Endodermal cell (in vitro differentiated cells): ENCODE data around the gene BFSP2. TPM values are rescaled to one million over a fixed set of nuclear protein-coding genes. Genes with fewer than 3 reads are reported as not detected.
A peak's percentile ranks its signal among the peaks of the same experiment; 100 is the strongest.

ENCODE experiments used
- DNase-seq: peaks from one replicate; pipeline ENCODE4 v3.0.0-alpha.2; 2017
- H3K27ac ChIP-seq: 2 replicates; pipeline ENCODE4 v1.5.1; 2013; ENCODE audit warnings: mild to moderate bottlenecking, low read depth, low read length, moderate library complexity
- H3K27me3 ChIP-seq: 2 replicates; pipeline ENCODE4 v1.6.1; 2013; ENCODE audit warnings: mild to moderate bottlenecking, low read length, moderate library complexity; ENCODE audit not compliant: insufficient read depth, control insufficient read depth, poor library complexity, severe bottlenecking
- H3K36me3 ChIP-seq: 2 replicates; pipeline ENCODE4 v1.7.0; 2013; ENCODE audit warnings: mild to moderate bottlenecking, low read length, moderate library complexity; ENCODE audit not compliant: control insufficient read depth, insufficient read depth
- H3K4me1 ChIP-seq: one replicate; pipeline ENCODE4 v1.7.0; 2013; ENCODE audit warnings: low read length; ENCODE audit not compliant: control insufficient read depth, insufficient read depth
- H3K4me3 ChIP-seq: 2 replicates; pipeline ENCODE4 v1.5.1; 2013; ENCODE audit warnings: mild to moderate bottlenecking, low read length, moderate library complexity
- H3K9ac ChIP-seq: 2 replicates; pipeline ENCODE4 v1.6.1; 2013; ENCODE audit warnings: mild to moderate bottlenecking, low read length, moderate library complexity; ENCODE audit not compliant: poor library complexity, severe bottlenecking; ENCODE audit errors: extremely low read depth
- H3K9me3 ChIP-seq: 2 replicates; pipeline ENCODE4 v1.6.1; 2013; ENCODE audit warnings: mild to moderate bottlenecking, low read length, moderate library complexity; ENCODE audit not compliant: control insufficient read depth
- H3K27ac Mint-ChIP-seq: 2 replicates; pipeline ENCODE4 v1.8.0; 2020; ENCODE audit warnings: mixed read lengths
- H3K27me3 Mint-ChIP-seq: 2 replicates; pipeline ENCODE4 v1.8.0; 2021; ENCODE audit warnings: mild to moderate bottlenecking, mixed read lengths; ENCODE audit not compliant: insufficient read depth
- H3K36me3 Mint-ChIP-seq: 2 replicates; pipeline ENCODE4 v1.8.0; 2020; ENCODE audit warnings: low read depth, mixed read lengths
- H3K4me1 Mint-ChIP-seq: 2 replicates; pipeline ENCODE4 v1.8.0; 2020; ENCODE audit warnings: mixed read lengths
- H3K4me3 Mint-ChIP-seq: 2 replicates; pipeline ENCODE4 v1.8.0; 2020; ENCODE audit warnings: mild to moderate bottlenecking, moderate library complexity, mixed read lengths
- H3K9me3 Mint-ChIP-seq: 2 replicates; pipeline ENCODE4 v1.8.0; 2020; ENCODE audit warnings: mild to moderate bottlenecking, mixed read lengths
- CTCF ChIP-seq: fragments of 200-600 bp; sonication (generic); conservative IDR thresholded peaks from 2 replicates; pipeline ENCODE4 v1.5.0; 2021; ENCODE audit warnings: antibody characterized with exemption, mild to moderate bottlenecking
- WGBS, 2 experiments: methylation state at CpG; one replicate each; pipeline versions ENCODE4 v1.1.5 to v1.1.7; 2013; ENCODE audit warnings: missing lambda C conversion rate in 2 of 2, mixed read lengths in 1 of 2; ENCODE audit not compliant: insufficient coverage in 1 of 2, insufficient read length in 1 of 2; 5-methylcytosine and 5-hydroxymethylcytosine counted together
- total RNA-seq, 2 donors: library from RNA; stranded (reverse); fragmentation: NEBNext Ultra II Directional in 1 of 2; extraction: Animal tissue kit (Norgen Biotek cat#: 25700) in 1 of 2; gene quantifications; 2 replicates in 1 of 2; 3 replicates in 1 of 2; pipeline ENCODE4 v1.2.1, GENCODE V29; 2021

BFSP2 gene
- total RNA-seq, 2 donors from 2014 or later, result not detected

DNA sequence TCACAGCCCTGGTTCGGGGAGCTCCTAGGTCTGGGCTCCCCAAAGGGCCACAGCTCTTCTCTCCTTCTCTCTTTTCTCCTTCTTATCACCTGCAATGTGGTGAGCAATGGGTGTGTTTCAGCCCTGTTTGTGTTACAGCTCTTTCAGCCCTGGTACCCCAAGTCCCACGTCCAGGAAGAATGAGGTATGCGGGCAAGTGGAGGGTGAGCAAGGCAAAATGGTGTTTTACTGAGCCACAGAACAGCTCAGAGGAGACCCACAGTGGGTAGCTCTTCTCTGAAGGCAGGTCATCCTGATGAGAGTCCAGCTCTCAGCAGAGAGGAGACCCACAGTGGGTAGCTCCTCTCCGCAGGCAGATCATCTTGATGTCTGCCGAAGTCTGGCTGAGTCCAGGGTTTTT lies 86.8 kb downstream of the BFSP2 start:
- H3K4me3 Mint-ChIP-seq, result no peak overlapping the region
- no peak for TF ChIP-seq CTCF
- Histone ChIP-seq H3K27me3 (no peaks in the 10 kb centered on the region), H3K4me3 (no peak overlapping the region), H3K36me3 (no peaks in the 10 kb centered on the region), H3K9ac (no peak overlapping the region), H3K4me1 (no peaks in the 10 kb centered on the region), H3K27ac (no peak overlapping the region), H3K9me3 (peaks cover 31% of the 10 kb centered on the region)
- H3K4me1 Mint-ChIP-seq, result no peaks in the 10 kb centered on the region
- no peaks in the 10 kb centered on the region for H3K27me3 Mint-ChIP-seq
- DNase-seq, result no peak
- peaks cover 27% of the 10 kb centered on the region for H3K9me3 Mint-ChIP-seq
- 92 to 97% methylated on average over 5 of the region's 5 CpGs for WGBS, 2 experiments
- H3K27ac Mint-ChIP-seq, result no peak overlapping the region
- peaks cover 4% of the 10 kb centered on the region for H3K36me3 Mint-ChIP-seq

DNA sequence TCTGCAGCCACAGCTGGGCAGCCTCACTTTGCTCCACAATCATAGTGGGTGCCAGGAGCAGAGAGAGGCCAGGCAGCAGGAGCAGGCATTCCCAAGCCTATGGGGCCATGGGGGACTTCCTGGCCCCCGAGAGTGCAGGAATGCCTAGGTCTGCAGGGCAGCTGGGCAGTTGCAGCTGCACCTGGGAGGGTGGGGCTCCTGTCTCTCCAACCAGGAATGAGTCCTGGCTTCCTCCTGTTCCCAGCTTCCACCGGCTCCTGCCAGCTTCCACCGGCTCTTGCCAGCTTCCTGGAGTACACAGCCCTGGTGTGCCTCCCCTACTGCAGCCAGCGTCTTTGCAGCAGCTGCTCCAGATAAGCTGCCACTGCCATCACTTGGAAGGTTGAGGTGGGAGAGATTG lies 87.3 kb downstream of the BFSP2 start:
- Histone ChIP-seq H3K9me3 (peaks cover 31% of the 10 kb centered on the region), H3K27me3 (no peaks in the 10 kb centered on the region), H3K4me3 (no peak overlapping the region), H3K9ac (no peak overlapping the region), H3K27ac (no peak overlapping the region), H3K4me1 (no peaks in the 10 kb centered on the region), H3K36me3 (no peaks in the 10 kb centered on the region)
- H3K4me1 Mint-ChIP-seq, result no peaks in the 10 kb centered on the region
- peak; percentile 54 for DNase-seq
- peaks cover 27% of the 10 kb centered on the region for H3K9me3 Mint-ChIP-seq
- no peak for TF ChIP-seq CTCF
- 90 to 100% methylated on average over 2 to 4 of the region's 4 CpGs for WGBS, 2 experiments
- H3K36me3 Mint-ChIP-seq, result peaks cover 4% of the 10 kb centered on the region
- no peak overlapping the region for H3K27ac Mint-ChIP-seq
- no peak overlapping the region for H3K4me3 Mint-ChIP-seq
- H3K27me3 Mint-ChIP-seq, result no peaks in the 10 kb centered on the region

- peaks cover 4% of the 10 kb centered on the region for H3K36me3 Mint-ChIP-seq
- H3K9me3 Mint-ChIP-seq, result peaks cover 27% of the 10 kb centered on the region
- H3K4me3 Mint-ChIP-seq, result no peak overlapping the region
- peak; percentile 72 for TF ChIP-seq CTCF
- H3K27ac ChIP-seq, result no peak overlapping the region
- WGBS, 2 experiments, result 89 to 100% methylated on average over 1 of the region's 1 CpG
- no peaks in the 10 kb centered on the region for H3K27me3 Mint-ChIP-seq
- no peaks in the 10 kb centered on the region for H3K27me3 ChIP-seq
- peaks cover 31% of the 10 kb centered on the region for H3K9me3 ChIP-seq
- peak; percentile 76 for DNase-seq
- H3K4me3 ChIP-seq, result no peak overlapping the region
- no peak overlapping the region for H3K9ac ChIP-seq
- no peak overlapping the region for H3K27ac Mint-ChIP-seq
- H3K36me3 ChIP-seq, result no peaks in the 10 kb centered on the region
- H3K4me1 Mint-ChIP-seq, result no peaks in the 10 kb centered on the region
- no peaks in the 10 kb centered on the region for H3K4me1 ChIP-seq
These were observed 88.2 kb downstream of the BFSP2 start for GRCh38 chr3:133487920-133488540.
